Measurements from ENCODE around the gene TMEM116. TPM values are rescaled to one million over a fixed set of nuclear protein-coding genes. Genes with fewer than 3 reads are reported as not detected.
"Not testable (repeated sequence)": the region's sequence is repeated elsewhere in the genome, so short reads cannot be mapped to it uniquely, and the experiment has no call there.

The TMEM116 gene
- total RNA-seq, 1 donor from 2014 or later = 9.7 TPM

DNA sequence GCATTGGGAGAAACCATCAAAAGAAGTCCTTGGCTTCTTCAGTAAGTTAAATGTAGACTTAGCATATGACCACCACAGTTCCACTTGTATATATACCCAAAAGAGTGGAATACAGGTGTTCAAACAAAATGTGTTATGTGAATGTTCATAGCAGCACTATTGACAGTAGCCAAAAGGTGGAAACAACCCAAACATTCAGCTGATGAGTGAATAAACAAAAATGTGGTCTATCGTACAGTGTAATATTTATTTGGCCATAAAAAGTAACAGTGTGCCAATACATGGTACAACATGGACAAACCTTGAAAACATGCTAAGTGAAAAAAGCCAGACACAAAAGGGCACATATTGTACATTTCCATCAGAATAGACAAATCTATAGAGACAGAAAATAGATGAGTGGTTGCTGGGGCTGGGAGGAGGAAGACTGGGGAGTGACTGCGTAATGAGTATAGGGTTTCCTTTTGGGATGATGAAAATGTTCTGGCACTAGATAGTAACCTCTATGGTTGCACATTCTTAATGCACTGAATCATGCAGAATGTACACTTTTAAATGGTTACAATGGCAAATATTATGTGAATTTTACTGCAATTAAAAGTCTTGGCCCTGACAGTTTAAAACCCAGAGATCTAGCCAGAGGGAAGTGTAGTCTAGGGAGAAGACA lies 5.7 kb upstream of the TMEM116 start:
- Mint-ChIP-seq H3K27me3 (no peaks in the 10 kb centered on the region), H3K9me3 (no peaks in the 10 kb centered on the region), H3K4me3 (no peak overlapping the region), H3K27ac (peak overlapping the region; percentile 1), H3K4me1 (peaks cover 41% of the 10 kb centered on the region), H3K36me3 (ENCODE audit: low read depth) (peaks cover 51% of the 10 kb centered on the region)
- intact Hi-C loops (cut with micrococcal nuclease) = no loop called here
- DNase-seq = no peak

DNA sequence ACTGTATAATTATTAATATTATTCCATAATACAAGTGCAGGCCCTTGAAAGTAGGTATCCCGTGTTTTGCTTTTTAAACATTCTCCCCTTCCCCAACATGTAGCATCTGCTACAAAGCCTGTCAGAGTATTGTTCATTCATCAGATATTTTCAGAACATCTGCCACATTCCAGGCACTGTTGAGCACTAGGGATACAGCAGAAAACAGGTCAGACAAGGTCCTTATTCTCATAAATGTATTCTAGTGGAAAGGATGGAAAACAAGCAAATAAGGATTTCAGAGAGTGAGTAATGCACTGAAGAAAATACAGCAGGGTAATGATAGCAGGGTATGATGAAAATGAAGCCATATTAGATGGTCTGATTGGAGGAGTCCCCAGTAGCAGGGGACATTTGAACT lies 4.1 kb upstream of the TMEM116 start:
- Mint-ChIP-seq H3K4me1 (peaks cover 38% of the 10 kb centered on the region), H3K9me3 (no peaks in the 10 kb centered on the region), H3K27me3 (no peaks in the 10 kb centered on the region), H3K4me3 (no peak overlapping the region), H3K36me3 (ENCODE audit: low read depth) (peaks cover 45% of the 10 kb centered on the region), H3K27ac (peak overlapping the region; percentile 55)
- intact Hi-C loops (cut with micrococcal nuclease) = no loop called here
- no peak for DNase-seq

DNA sequence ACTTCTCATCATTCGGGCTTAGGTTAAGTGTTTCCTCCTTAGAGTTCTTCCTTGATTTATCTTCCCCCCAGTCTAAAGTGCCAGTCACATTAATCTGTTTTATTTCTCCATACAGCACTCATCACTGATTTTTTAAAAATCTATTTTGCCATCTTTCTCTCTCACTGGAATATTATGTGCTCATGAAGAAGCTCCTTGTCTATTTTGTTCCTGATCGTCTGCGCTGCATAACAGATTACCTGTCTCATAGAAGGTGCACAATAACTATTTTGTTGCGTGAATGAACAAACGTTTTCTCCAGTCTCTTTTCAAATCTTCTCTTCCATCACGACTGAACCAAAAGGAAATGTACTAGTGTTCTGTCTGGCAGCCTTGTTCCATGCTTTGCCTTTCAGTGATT lies 3.0 kb upstream of the TMEM116 start:
- Mint-ChIP-seq H3K9me3 (no peaks in the 10 kb centered on the region), H3K27ac (peak overlapping the region; percentile 21), H3K27me3 (no peaks in the 10 kb centered on the region), H3K4me3 (peak overlapping the region; percentile 34), H3K36me3 (ENCODE audit: low read depth) (peaks cover 45% of the 10 kb centered on the region), H3K4me1 (peaks cover 46% of the 10 kb centered on the region)
- intact Hi-C loops (cut with micrococcal nuclease) = loop anchor here (2.0 kb wide), 2 partner anchors 69 to 367 kb away; partner anchors contain the start of gene HECTD4
- DNase-seq = no peak

DNA sequence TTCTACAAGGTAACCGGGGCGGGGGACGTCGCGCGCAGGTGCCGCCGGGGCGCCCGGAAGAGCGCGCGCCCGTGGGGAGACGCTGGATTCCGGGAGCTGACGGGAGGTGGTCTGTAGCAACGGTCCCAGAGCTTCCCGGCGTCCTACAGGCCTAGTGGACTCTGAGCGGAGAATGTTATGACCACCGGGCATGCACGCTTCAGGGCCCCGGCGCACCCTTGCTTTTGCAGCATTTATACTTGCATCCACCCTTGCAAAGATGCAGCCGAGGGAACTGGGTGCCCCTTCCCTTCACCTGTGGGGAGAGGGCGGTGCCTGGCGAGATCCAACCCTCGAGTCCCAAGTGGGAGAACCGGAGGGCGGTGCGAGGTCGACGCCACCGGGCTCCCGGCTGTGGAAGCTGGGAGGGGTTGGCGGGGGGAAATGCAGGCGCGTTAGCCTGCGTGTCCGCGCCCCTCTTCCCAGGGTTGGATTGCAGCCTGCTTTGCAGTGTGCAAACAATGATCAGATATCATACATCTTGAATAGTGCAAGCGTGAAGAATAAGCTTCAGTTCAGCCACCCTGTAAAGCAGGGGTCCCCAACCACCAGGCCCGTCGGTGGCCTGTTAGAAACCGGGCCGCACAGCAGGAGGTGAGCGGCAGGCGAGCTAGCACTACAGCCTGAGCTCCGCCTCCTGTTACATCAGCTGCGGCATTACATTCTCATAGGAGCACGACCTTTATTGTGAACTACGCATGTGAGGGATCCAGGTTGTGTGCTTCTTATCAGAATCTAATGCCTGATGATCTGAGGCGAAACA lies 837 bp upstream of the TMEM116 start:
- H3K27me3 Mint-ChIP-seq = no peaks in the 10 kb centered on the region
- H3K36me3 Mint-ChIP-seq (ENCODE audit: low read depth) = peaks cover 44% of the 10 kb centered on the region
- intact Hi-C loops (cut with micrococcal nuclease) = loop anchor here (1.0 to 2.0 kb wide), 9 partner anchors 13 to 395 kb away; partner anchors contain the start of genes HECTD4, MAPKAPK5, NAA25 and RPL6

DNA sequence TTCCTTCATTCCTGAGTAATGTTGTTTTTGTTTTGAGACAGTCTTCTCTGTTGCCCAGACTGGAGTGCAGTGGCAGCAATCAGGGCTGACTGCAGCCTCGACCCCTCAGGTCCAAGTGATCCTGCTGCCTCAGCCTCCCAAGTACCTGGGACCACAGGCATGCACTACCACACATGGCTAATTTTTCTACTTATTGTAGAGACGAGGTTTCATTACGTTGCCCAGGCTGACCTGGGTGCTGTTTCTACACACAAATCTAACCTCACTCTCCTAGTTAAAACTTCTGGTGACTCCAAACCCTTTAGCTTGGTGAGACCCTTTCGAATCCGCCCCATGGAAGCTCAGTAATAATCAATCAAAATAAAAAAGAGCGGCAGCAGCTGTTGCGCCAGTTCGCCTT lies 1.3 kb downstream of the TMEM116 start:
- no peak for DNase-seq
- H3K9me3 Mint-ChIP-seq = no peaks in the 10 kb centered on the region
- peak overlapping the region; percentile 93 for H3K4me3 Mint-ChIP-seq
- H3K27me3 Mint-ChIP-seq = no peaks in the 10 kb centered on the region
- intact Hi-C loops (cut with micrococcal nuclease) = loop anchor here (2.0 kb wide), 1 partner anchor 397 kb away; the partner anchor contains the start of gene RPL6
- H3K27ac Mint-ChIP-seq = peak overlapping the region; percentile 98
- H3K4me1 Mint-ChIP-seq = peaks cover 44% of the 10 kb centered on the region
- H3K36me3 Mint-ChIP-seq (ENCODE audit: low read depth) = peaks cover 30% of the 10 kb centered on the region

More for the DNA sequence above, 837 bp upstream of the TMEM116 start:
- Mint-ChIP-seq H3K9me3 (no peaks in the 10 kb centered on the region), H3K4me1 (peaks cover 47% of the 10 kb centered on the region), H3K27ac (peak overlapping the region; percentile 98), H3K4me3 (peak overlapping the region; percentile 93)
- DNase-seq = peak; percentile 91

DNA sequence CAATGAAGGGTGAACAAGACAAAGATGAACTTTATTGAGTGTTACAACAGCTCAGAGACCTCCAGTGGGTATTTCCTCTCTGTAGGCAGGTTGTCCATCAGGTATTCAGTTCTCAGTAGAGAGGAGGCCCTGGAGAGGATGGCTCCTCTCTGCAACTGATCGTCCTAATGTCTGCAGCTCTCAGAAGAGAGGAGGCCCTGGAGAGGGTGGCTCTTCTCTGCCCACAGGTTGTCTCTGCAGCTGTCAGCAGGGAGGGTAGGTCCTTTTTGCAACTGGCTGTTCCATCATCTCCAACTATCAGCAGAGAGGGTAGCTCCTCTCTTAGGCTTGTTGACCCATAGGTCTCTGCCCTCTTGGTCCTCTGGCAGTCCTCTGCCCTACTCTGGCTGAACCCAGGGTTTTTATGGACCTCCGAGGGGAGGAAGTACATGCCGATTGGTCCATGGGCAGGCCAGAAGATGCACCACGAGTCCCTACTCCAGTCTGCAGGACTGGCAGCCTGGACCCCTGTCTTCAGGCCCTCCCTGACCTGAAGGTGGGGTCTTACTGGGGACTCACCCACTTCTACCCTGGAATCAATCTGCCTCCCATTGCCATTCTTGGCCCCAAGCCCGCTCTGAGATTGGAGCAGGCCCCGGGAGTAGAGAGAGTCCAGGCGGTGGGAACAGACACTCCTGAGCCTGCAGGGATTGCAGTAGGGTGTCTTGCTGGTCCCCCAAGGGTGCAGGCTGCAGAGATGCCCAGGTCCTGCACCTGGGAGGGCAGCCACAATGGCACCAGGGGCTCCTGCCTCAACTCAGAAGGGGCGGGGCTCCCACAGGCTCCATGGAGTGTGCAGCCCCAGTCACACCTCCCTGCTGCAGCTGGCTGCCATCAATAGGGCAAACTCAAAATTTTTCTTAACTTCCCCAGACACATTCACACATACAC lies 2.3 kb downstream of the TMEM116 start:
- H3K4me3 Mint-ChIP-seq = peak overlapping the region; percentile 93
- intact Hi-C loops (cut with micrococcal nuclease) = no loop called here
- H3K9me3 Mint-ChIP-seq = no peaks in the 10 kb centered on the region
- DNase-seq = no peak
- H3K4me1 Mint-ChIP-seq = peaks cover 46% of the 10 kb centered on the region
- peaks cover 22% of the 10 kb centered on the region for H3K36me3 Mint-ChIP-seq (ENCODE audit: low read depth)
- H3K27ac Mint-ChIP-seq = no peak overlapping the region
- no peaks in the 10 kb centered on the region for H3K27me3 Mint-ChIP-seq

DNA sequence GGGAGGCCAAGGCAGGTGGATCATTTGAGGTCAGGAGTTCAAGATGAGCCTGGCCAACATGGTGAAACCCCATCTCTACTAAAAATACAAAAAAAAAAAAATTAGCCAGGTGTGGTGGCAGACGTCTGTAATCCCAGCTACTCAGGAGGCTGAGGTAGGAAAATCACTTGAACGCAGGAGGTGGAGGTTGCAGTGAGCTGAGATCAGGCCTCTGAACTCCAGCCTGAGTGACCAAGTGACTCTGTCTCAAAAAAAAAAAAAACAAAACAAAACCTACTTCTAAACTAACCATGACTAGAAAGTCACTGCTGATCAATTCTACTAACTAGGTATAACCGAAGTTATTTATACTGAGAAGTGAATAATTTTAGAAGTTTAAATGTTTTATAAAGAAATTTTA lies 3.4 kb downstream of the TMEM116 start:
- peaks cover 16% of the 10 kb centered on the region for H3K36me3 Mint-ChIP-seq (ENCODE audit: low read depth)
- H3K27ac Mint-ChIP-seq; DNase-seq; H3K9me3 Mint-ChIP-seq; H3K27me3 Mint-ChIP-seq; intact Hi-C loops (cut with micrococcal nuclease); H3K4me3 Mint-ChIP-seq: not testable (repeated sequence)
- H3K4me1 Mint-ChIP-seq = peaks cover 43% of the 10 kb centered on the region

DNA sequence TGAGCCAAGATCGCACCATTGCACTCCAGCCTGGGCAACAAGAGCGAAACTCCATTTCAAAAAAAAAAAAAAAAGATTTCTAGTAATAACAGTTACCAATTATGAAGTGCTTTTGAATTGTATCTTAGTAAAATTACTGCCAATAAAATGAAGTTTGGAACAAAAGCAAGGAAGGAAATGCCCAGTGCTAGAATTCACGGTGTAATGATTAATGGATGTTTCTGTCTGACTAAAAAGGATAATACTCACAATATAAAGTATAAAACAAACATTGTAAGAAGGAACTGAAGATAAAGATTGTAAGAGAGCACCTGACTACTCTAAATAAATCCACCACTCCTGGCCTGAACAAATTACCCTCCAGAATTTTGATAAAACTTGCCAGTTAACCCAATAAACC lies 4.0 kb downstream of the TMEM116 start:
- Mint-ChIP-seq H3K27me3 (no peaks in the 10 kb centered on the region), H3K36me3 (ENCODE audit: low read depth) (peaks cover 11% of the 10 kb centered on the region), H3K27ac (no peak overlapping the region), H3K4me3 (no peak overlapping the region), H3K9me3 (no peaks in the 10 kb centered on the region), H3K4me1 (peaks cover 38% of the 10 kb centered on the region)
- intact Hi-C loops (cut with micrococcal nuclease) = no loop called here
- no peak for DNase-seq

DNA sequence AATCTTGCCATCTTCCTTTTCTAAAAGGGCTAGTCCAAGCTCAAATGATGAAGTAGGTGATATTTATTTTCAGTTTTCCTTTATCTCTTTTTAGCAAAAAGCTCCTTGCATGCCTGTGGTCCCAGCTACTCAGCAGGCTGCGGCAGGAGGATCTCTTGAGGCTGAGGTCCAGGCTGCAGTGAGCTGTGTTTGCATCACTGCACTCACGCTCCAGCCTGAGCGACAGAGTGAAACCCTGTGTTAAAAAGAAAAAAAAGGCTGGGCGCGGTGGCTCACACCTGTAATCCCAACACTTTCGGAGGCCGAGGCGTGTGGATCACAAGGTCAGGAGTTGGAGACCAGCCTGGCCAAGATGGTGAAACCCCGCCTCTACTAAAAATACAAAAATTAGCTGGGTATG lies 5.0 kb downstream of the TMEM116 start:
- DNase-seq = no peak
- intact Hi-C loops (cut with micrococcal nuclease) = no loop called here
- peaks cover 16% of the 10 kb centered on the region for H3K36me3 Mint-ChIP-seq (ENCODE audit: low read depth)
- no peaks in the 10 kb centered on the region for H3K27me3 Mint-ChIP-seq
- peaks cover 40% of the 10 kb centered on the region for H3K4me1 Mint-ChIP-seq
- no peak overlapping the region for H3K4me3 Mint-ChIP-seq
- H3K9me3 Mint-ChIP-seq = no peaks in the 10 kb centered on the region
- H3K27ac Mint-ChIP-seq = no peak overlapping the region

DNA sequence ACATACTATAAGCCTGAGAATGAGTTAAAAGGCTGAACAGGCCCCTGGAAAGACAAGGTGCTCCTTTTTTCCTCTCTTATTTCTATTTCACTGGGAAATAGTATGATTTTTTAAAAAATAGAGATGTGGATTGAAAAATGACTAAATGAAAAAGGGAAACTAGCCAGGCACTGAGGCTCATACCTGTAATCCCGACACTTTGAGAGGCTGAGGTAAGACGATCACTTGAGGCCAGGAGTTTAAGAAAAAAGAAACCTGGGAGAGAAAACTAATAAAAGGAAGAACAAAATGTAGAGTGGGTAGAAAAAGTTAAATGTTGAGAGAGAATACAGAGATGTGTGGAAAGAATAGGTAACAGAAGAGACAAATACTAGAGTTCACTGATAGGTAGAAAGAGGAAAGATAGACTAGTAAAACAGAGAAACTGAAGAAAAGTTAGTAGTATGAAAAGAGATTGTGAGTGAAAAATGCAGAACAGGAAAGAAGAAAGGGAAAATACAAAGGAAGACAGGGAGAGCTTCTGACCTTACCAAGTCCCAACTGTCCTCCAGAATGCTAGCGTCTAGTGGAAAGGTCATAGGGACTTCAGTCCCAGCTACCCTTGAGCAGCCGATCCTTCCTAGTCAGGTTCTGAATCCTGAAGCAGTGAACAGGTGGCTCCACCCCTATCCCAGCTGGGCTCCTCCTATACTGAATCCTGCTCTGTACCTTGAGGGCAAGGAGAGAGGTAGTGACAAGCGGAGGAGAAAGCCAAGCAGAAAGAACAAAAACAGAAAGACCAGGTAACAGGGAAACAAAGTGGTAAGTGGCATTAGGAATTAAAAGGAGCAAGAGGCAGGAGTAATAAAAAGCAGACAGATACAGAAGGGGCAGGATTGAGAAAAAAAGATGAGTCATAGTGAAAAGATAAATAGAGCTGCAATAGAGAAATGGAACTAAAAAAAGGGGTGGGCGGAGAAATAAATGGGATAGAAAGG lies 7.3 kb downstream of the TMEM116 start:
- no peak overlapping the region for H3K4me3 Mint-ChIP-seq
- no peaks in the 10 kb centered on the region for H3K9me3 Mint-ChIP-seq
- H3K27ac Mint-ChIP-seq = no peak overlapping the region
- peak; percentile 55 for DNase-seq
- H3K4me1 Mint-ChIP-seq = peaks cover 42% of the 10 kb centered on the region
- no peaks in the 10 kb centered on the region for H3K27me3 Mint-ChIP-seq
- H3K36me3 Mint-ChIP-seq (ENCODE audit: low read depth) = peaks cover 13% of the 10 kb centered on the region
- intact Hi-C loops (cut with micrococcal nuclease) = no loop called here

DNA sequence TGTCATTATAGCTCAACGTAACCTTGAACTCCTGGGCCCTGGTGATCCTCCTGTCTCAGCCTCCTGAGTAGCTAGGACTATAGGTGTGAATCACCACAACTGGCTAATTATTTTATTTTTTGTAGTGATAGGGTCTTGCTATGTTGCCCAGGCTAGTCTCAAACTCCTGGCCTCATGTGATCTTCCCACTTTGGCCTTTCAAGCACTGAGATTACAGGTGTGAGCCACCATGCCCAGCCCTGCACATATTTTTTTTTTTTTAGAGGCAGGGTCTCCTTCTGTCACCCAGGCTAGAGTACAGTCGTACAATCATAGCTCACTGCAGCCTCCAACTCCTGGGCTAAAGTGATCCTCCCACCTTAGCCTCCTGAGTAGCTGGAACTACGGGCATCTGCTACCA lies 8.9 kb downstream of the TMEM116 start:
- no peak for DNase-seq
- H3K4me1 Mint-ChIP-seq = peaks cover 44% of the 10 kb centered on the region
- H3K27me3 Mint-ChIP-seq = no peaks in the 10 kb centered on the region
- no peak overlapping the region for H3K4me3 Mint-ChIP-seq
- no peak overlapping the region for H3K27ac Mint-ChIP-seq
- H3K36me3 Mint-ChIP-seq (ENCODE audit: low read depth) = peaks cover 13% of the 10 kb centered on the region
- intact Hi-C loops (cut with micrococcal nuclease) = no loop called here
- H3K9me3 Mint-ChIP-seq = no peaks in the 10 kb centered on the region

DNA sequence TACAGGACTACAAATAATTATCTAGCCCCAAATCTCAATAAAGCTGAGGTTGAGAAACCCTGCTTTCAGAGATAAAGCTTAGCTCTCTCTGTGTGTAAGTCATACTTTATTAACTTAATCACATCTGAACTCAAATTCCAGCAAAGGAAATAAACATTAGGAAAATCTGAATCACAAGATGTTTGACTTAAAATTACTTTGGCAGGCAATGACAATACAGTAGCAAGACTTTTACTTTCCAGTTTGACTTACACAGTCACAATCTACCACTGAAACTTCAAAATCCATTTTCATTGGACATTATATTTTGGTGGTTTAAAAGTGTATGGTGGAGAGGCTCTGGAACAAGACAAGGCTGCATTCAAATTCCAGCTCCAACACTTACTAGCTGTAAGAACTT lies 11.4 kb downstream of the TMEM116 start:
- no peak for DNase-seq
- Mint-ChIP-seq H3K27me3 (no peaks in the 10 kb centered on the region), H3K4me1 (peaks cover 45% of the 10 kb centered on the region), H3K9me3 (no peaks in the 10 kb centered on the region), H3K4me3 (peak overlapping the region; percentile 53), H3K36me3 (ENCODE audit: low read depth) (peaks cover 13% of the 10 kb centered on the region), H3K27ac (peak overlapping the region; percentile 72)
- intact Hi-C loops (cut with micrococcal nuclease) = loop anchor here (1.0 kb wide), 2 partner anchors 8 to 12 kb away; partner anchors contain the start of genes ERP29 and TMEM116

Data from activated CD4-positive, alpha-beta T cell treated with anti-CD3 and anti-CD28 coated beads, Interleukin-2, amount 10 ng/mL, durations not matched to agents 24 days and 14 days (primary cell).